Hepatocyte (in vitro differentiated cells): ENCODE measurements around the gene LY86. TPM values are rescaled to one million over a fixed set of nuclear protein-coding genes. Genes with fewer than 3 reads are reported as not detected.

ENCODE experiments used
- DNase-seq: peaks from one replicate; pipeline ENCODE4 v3.0.0-alpha.2; 2016; ENCODE audit warnings: low spot score
- H2AFZ ChIP-seq: fragments of 200-600 bp; sonication (generic); 2 replicates; pipeline ENCODE4 v1.6.0; 2016; ENCODE audit warnings: antibody characterized with exemption, mild to moderate bottlenecking
- H3K27ac ChIP-seq: fragments of 200-600 bp; sonication (generic); 2 replicates; pipeline ENCODE4 v1.5.1; 2016; ENCODE audit warnings: mild to moderate bottlenecking
- H3K27me3 ChIP-seq: fragments of 200-600 bp; sonication (generic); 2 replicates; pipeline ENCODE4 v1.6.1; 2016
- H3K36me3 ChIP-seq: fragments of 200-600 bp; sonication (generic); replicated peaks from 2 replicates; pipeline ENCODE4 v1.5.1; 2016; ENCODE audit warnings: low read depth; ENCODE audit not compliant: insufficient read depth
- H3K4me1 ChIP-seq: fragments of 200-600 bp; sonication (generic); 2 replicates; pipeline ENCODE4 v1.5.1; 2016; ENCODE audit warnings: mild to moderate bottlenecking, moderate library complexity; ENCODE audit not compliant: insufficient read depth
- H3K4me2 ChIP-seq: fragments of 200-600 bp; sonication (generic); 2 replicates; pipeline ENCODE4 v1.6.0; 2016
- H3K4me3 ChIP-seq: fragments of 200-600 bp; sonication (generic); 2 replicates; pipeline ENCODE4 v1.5.1; 2016; ENCODE audit warnings: mild to moderate bottlenecking
- H3K79me2 ChIP-seq: fragments of 200-600 bp; sonication (generic); 2 replicates; pipeline ENCODE4 v1.6.0; 2017; ENCODE audit warnings: mild to moderate bottlenecking
- H3K9me2 ChIP-seq: fragments of 200-600 bp; sonication (generic); replicated peaks from 2 replicates; pipeline ENCODE4 v1.6.0; 2017; ENCODE audit warnings: mild to moderate bottlenecking; ENCODE audit not compliant: insufficient read depth
- H3K9me3 ChIP-seq: fragments of 200-600 bp; sonication (generic); 2 replicates; pipeline ENCODE4 v1.5.1; 2016; ENCODE audit warnings: low read depth, mild to moderate bottlenecking
- H4K20me1 ChIP-seq: fragments of 200-600 bp; sonication (generic); 2 replicates; pipeline ENCODE4 v1.6.0; 2016; ENCODE audit warnings: mild to moderate bottlenecking; ENCODE audit not compliant: insufficient read depth, poor library complexity, severe bottlenecking
- CTCF ChIP-seq: fragments of 200-600 bp; sonication (generic); IDR thresholded peaks from 2 replicates; pipeline ENCODE4 v1.5.1; 2016; ENCODE audit warnings: antibody characterized with exemption, mild to moderate bottlenecking; ENCODE audit not compliant: poor library complexity
- EZH2 ChIP-seq: fragments of 200-600 bp; sonication (generic); IDR thresholded peaks from 2 replicates; pipeline ENCODE4 v1.6.1; 2016; ENCODE audit warnings: antibody characterized with exemption, mild to moderate bottlenecking, borderline replicate concordance
- EZH2phosphoT487 ChIP-seq: fragments of 200-600 bp; sonication (generic); IDR thresholded peaks from one replicate; pipeline ENCODE4 v1.6.1; 2018; ENCODE audit warnings: antibody characterized with exemption, mild to moderate bottlenecking, low read depth, moderate library complexity; ENCODE audit not compliant: unreplicated experiment, severe bottlenecking
- WGBS: methylation state at CpG from one replicate; pipeline ENCODE4 v1.1.6; 2016; ENCODE audit warnings: low lambda C conversion rate; ENCODE audit errors: missing lambda C conversion rate; 5-methylcytosine and 5-hydroxymethylcytosine counted together
- polyA plus RNA-seq: library from polyadenylated mRNA; unstranded; fragments of >200 nt; fragmentation: Nextera tagmentation; extraction: Ambion mirVana; gene quantifications from 2 replicates; pipeline ENCODE4 v1.2.1, GENCODE V29; 2016
- total RNA-seq: library from RNA; depleted of rRNA; stranded (reverse); fragments of >200 nt; gene quantifications from 2 replicates; pipeline ENCODE4 v1.2.3, GENCODE V29; 2014

The LY86 gene
- total and polyA plus RNA-seq, 2 experiments from 2014 or later, result 0.27 to 0.82 TPM

GRCh38 chr6:6586671-6587526 lies 1.6 kb upstream of the LY86 start:
- peaks cover 6% of the 10 kb centered on the region for H3K4me1 ChIP-seq
- no peaks in the 10 kb centered on the region for H3K27me3 ChIP-seq
- no peaks in the 10 kb centered on the region for H3K9me2 ChIP-seq
- H3K9me3 ChIP-seq, result no peaks in the 10 kb centered on the region
- no peak for DNase-seq
- 92% methylated on average over 10 of the region's 10 CpGs for WGBS
- no peaks in the 10 kb centered on the region for H3K36me3 ChIP-seq
- no peaks in the 10 kb centered on the region for H3K79me2 ChIP-seq
- no peak overlapping the region for H3K4me2 ChIP-seq
- H2AFZ ChIP-seq, result no peak overlapping the region
- TF ChIP-seq CTCF (no peak), EZH2phosphoT487 (no peak), EZH2 (no peak)
- no peak overlapping the region for H3K4me3 ChIP-seq
- no peaks in the 10 kb centered on the region for H4K20me1 ChIP-seq
- no peak overlapping the region for H3K27ac ChIP-seq

GRCh38 chr6:6587696-6588063 lies 840 bp upstream of the LY86 start:
- 91% methylated on average over 1 of the region's 1 CpG for WGBS
- H3K79me2 ChIP-seq, result no peaks in the 10 kb centered on the region
- DNase-seq, result no peak
- no peak overlapping the region for H3K4me3 ChIP-seq
- H3K9me2 ChIP-seq, result no peaks in the 10 kb centered on the region
- no peak overlapping the region for H3K4me2 ChIP-seq
- H2AFZ ChIP-seq, result no peak overlapping the region
- no peaks in the 10 kb centered on the region for H3K9me3 ChIP-seq
- no peaks in the 10 kb centered on the region for H3K27me3 ChIP-seq
- peaks cover 3% of the 10 kb centered on the region for H3K4me1 ChIP-seq
- H4K20me1 ChIP-seq, result no peaks in the 10 kb centered on the region
- H3K36me3 ChIP-seq, result no peaks in the 10 kb centered on the region
- H3K27ac ChIP-seq, result no peak overlapping the region
- TF ChIP-seq EZH2phosphoT487 (no peak), EZH2 (no peak), CTCF (no peak)

- Histone ChIP-seq H3K79me2 (no peaks in the 10 kb centered on the region), H3K4me3 (no peak overlapping the region), H3K27ac (peak overlapping the region; percentile 20), H3K9me3 (no peaks in the 10 kb centered on the region), H3K4me1 (no peaks in the 10 kb centered on the region), H4K20me1 (no peaks in the 10 kb centered on the region), H3K9me2 (no peaks in the 10 kb centered on the region), H2AFZ (no peak overlapping the region), H3K27me3 (no peaks in the 10 kb centered on the region), H3K4me2 (peak overlapping the region; percentile 53), H3K36me3 (no peaks in the 10 kb centered on the region)
- no peak for TF ChIP-seq EZH2
- TF ChIP-seq EZH2phosphoT487, result no peak
- TF ChIP-seq CTCF, result no peak
- 63% methylated on average over 8 of the region's 8 CpGs for WGBS
- DNase-seq, result no peak
These were observed 597 bp downstream of the LY86 start for GRCh38 chr6:6588924-6589709.
